IgD-negative memory B cell (primary cell): Measurements from ENCODE around the gene TTC39C. TPM values are rescaled to one million over a fixed set of nuclear protein-coding genes. Genes with fewer than 3 reads are reported as not detected.

ENCODE experiments used
- H3K27ac Mint-ChIP-seq, 3 donors: one replicate each; pipeline ENCODE4 v1.8.0; 2020 to 2022; ENCODE audit warnings: mild to moderate bottlenecking in 3 of 3, mixed read lengths in 3 of 3, moderate library complexity in 1 of 3
- H3K27me3 Mint-ChIP-seq: one replicate; pipeline ENCODE4 v1.8.0; 2021; ENCODE audit warnings: mixed read lengths
- H3K36me3 Mint-ChIP-seq: one replicate; pipeline ENCODE4 v1.8.0; 2020; ENCODE audit warnings: mild to moderate bottlenecking, mixed read lengths
- H3K4me1 Mint-ChIP-seq, 3 donors: one replicate each; pipeline ENCODE4 v1.8.0; 2020 to 2022; ENCODE audit warnings: mixed read lengths in 3 of 3, mild to moderate bottlenecking in 1 of 3
- H3K4me3 Mint-ChIP-seq, 4 donors: one replicate each; pipeline ENCODE4 v1.8.0; 2020 to 2022; ENCODE audit warnings: mild to moderate bottlenecking in 4 of 4, mixed read lengths in 4 of 4, moderate library complexity in 3 of 4
- H3K9me3 Mint-ChIP-seq, 3 donors: one replicate each; pipeline ENCODE4 v1.8.0; 2020 to 2021; ENCODE audit warnings: mixed read lengths in 3 of 3, mild to moderate bottlenecking in 1 of 3
- polyA plus RNA-seq: library from polyadenylated mRNA; unstranded; fragments of 300-500 nt; fragmentation: Illumina TruSeq; gene quantifications from one replicate; pipeline ENCODE4 v1.2.3, GENCODE V29; 2021

Gene TTC39C
- 21.9 TPM for polyA plus RNA-seq

GRCh38 chr18:24014062-24014985 is at the start of gene TTC39C:
TTC39C (plus strand) TSS chr18:24014754; CDS start chr18:24014872, 118 bp downstream.
- Mint-ChIP-seq H3K4me3 (peak within 1 kb of the TSS; percentile 82 to 98 (median 93)), H3K27ac (peak within 1 kb of the TSS; percentile 88 to 97 (median 91)), H3K27me3 (peaks cover 6% of the 10 kb centered on the region), H3K36me3 (no peaks in the 10 kb centered on the region), H3K9me3 (peaks cover 0 to 1% (median 0%) of the 10 kb centered on the region in 3 donors), H3K4me1 (peaks cover 55 to 71% (median 57%) of the 10 kb centered on the region in 3 donors)

- Mint-ChIP-seq H3K4me1 (peaks cover 54 to 68% (median 58%) of the 10 kb centered on the region in 3 donors), H3K4me3 (peak overlapping the region in 3 of 4 donors; percentile 54 to 85 (median 71)), H3K36me3 (peaks cover 5% of the 10 kb centered on the region)
These were observed 47.6 kb upstream of the TTC39C start for GRCh38 chr18:23966909-23967308.

GRCh38 chr18:23967321-23968089 is 47.0 kb upstream of the TTC39C start:
- H3K9me3 Mint-ChIP-seq, result peaks cover 0 to 3% (median 2%) of the 10 kb centered on the region in 3 donors
- peak overlapping the region; percentile 74 to 89 (median 87) for H3K27ac Mint-ChIP-seq
- peaks cover 58 to 72% (median 62%) of the 10 kb centered on the region in 3 donors for H3K4me1 Mint-ChIP-seq
- peaks cover 5% of the 10 kb centered on the region for H3K36me3 Mint-ChIP-seq
- peak overlapping the region; percentile 54 to 85 (median 67) for H3K4me3 Mint-ChIP-seq
- peaks cover 2% of the 10 kb centered on the region for H3K27me3 Mint-ChIP-seq

More at GRCh38 chr18:23966909-23967308, 47.6 kb upstream of the TTC39C start:
- peak overlapping the region; percentile 74 to 89 (median 87) for H3K27ac Mint-ChIP-seq
- H3K9me3 Mint-ChIP-seq, result peaks cover 0 to 3% (median 2%) of the 10 kb centered on the region in 3 donors
- H3K27me3 Mint-ChIP-seq, result peaks cover 2% of the 10 kb centered on the region

GRCh38 chr18:23968638-23969604 is 45.6 kb upstream of the TTC39C start:
- peaks cover 1 to 7% (median 2%) of the 10 kb centered on the region in 3 donors for H3K9me3 Mint-ChIP-seq
- H3K27me3 Mint-ChIP-seq, result peaks cover 2% of the 10 kb centered on the region
- H3K4me3 Mint-ChIP-seq, result peak overlapping the region in 3 of 4 donors; percentile 3 to 54 (median 50)
- H3K36me3 Mint-ChIP-seq, result peaks cover 8% of the 10 kb centered on the region
- peak overlapping the region in 2 of 3 donors; percentile 16 to 67 for H3K27ac Mint-ChIP-seq
- peaks cover 62 to 77% (median 64%) of the 10 kb centered on the region in 3 donors for H3K4me1 Mint-ChIP-seq

- H3K4me3 Mint-ChIP-seq, result peak overlapping the region in 1 of 4 donors; percentile 92
- H3K4me1 Mint-ChIP-seq, result peaks cover 57 to 69% (median 58%) of the 10 kb centered on the region in 3 donors
- peak overlapping the region; percentile 62 to 98 (median 67) for H3K27ac Mint-ChIP-seq
- H3K9me3 Mint-ChIP-seq, result peaks cover 1 to 7% (median 4%) of the 10 kb centered on the region in 3 donors
- H3K36me3 Mint-ChIP-seq, result peaks cover 6% of the 10 kb centered on the region
- H3K27me3 Mint-ChIP-seq, result peaks cover 2% of the 10 kb centered on the region
These were observed 44.9 kb upstream of the TTC39C start for GRCh38 chr18:23969664-23970063.

- peaks cover 49 to 62% (median 50%) of the 10 kb centered on the region in 3 donors for H3K4me1 Mint-ChIP-seq
- peaks cover 6% of the 10 kb centered on the region for H3K36me3 Mint-ChIP-seq
- peaks cover 1 to 7% (median 7%) of the 10 kb centered on the region in 3 donors for H3K9me3 Mint-ChIP-seq
- H3K4me3 Mint-ChIP-seq, result peak overlapping the region; percentile 46 to 92 (median 70)
- peak overlapping the region; percentile 50 to 98 (median 67) for H3K27ac Mint-ChIP-seq
- no peaks in the 10 kb centered on the region for H3K27me3 Mint-ChIP-seq
These were observed 44.1 kb upstream of the TTC39C start for GRCh38 chr18:23970161-23971096.

GRCh38 chr18:23971097-23971440 is 43.5 kb upstream of the TTC39C start:
- Mint-ChIP-seq H3K4me1 (peaks cover 48 to 58% (median 49%) of the 10 kb centered on the region in 3 donors), H3K27me3 (no peaks in the 10 kb centered on the region), H3K4me3 (peak overlapping the region in 2 of 4 donors; percentile 80 to 92), H3K9me3 (peaks cover 1 to 7% (median 7%) of the 10 kb centered on the region in 3 donors), H3K36me3 (peaks cover 6% of the 10 kb centered on the region), H3K27ac (peak overlapping the region; percentile 50 to 98 (median 67))

- Mint-ChIP-seq H3K27ac (peak overlapping the region in 1 of 3 donors; percentile 87), H3K27me3 (no peaks in the 10 kb centered on the region), H3K4me1 (peaks cover 47 to 56% (median 52%) of the 10 kb centered on the region in 3 donors), H3K4me3 (peak overlapping the region in 1 of 4 donors; percentile 43), H3K9me3 (peaks cover 1 to 7% (median 7%) of the 10 kb centered on the region in 3 donors), H3K36me3 (peaks cover 5% of the 10 kb centered on the region)
These were observed 42.8 kb upstream of the TTC39C start for GRCh38 chr18:23971666-23972230.

- Mint-ChIP-seq H3K27ac (peak overlapping the region; percentile 20 to 87 (median 76)), H3K36me3 (peaks cover 3% of the 10 kb centered on the region), H3K27me3 (no peaks in the 10 kb centered on the region), H3K9me3 (peaks cover 5 to 12% (median 12%) of the 10 kb centered on the region in 3 donors), H3K4me1 (peaks cover 40 to 49% (median 49%) of the 10 kb centered on the region in 3 donors), H3K4me3 (peak overlapping the region in 3 of 4 donors; percentile 27 to 62 (median 59))
These were observed 42.1 kb upstream of the TTC39C start for GRCh38 chr18:23972453-23972852.

GRCh38 chr18:23977103-23977502 is 37.5 kb upstream of the TTC39C start:
- Mint-ChIP-seq H3K27ac (no peak overlapping the region), H3K36me3 (peaks cover 5% of the 10 kb centered on the region), H3K27me3 (no peaks in the 10 kb centered on the region), H3K4me1 (peaks cover 22 to 38% (median 25%) of the 10 kb centered on the region in 3 donors), H3K4me3 (no peak overlapping the region), H3K9me3 (peaks cover 5 to 12% (median 10%) of the 10 kb centered on the region in 3 donors)

- H3K36me3 Mint-ChIP-seq, result peaks cover 5% of the 10 kb centered on the region
- H3K4me3 Mint-ChIP-seq, result no peak overlapping the region
- H3K27me3 Mint-ChIP-seq, result no peaks in the 10 kb centered on the region
- H3K27ac Mint-ChIP-seq, result no peak overlapping the region
- H3K4me1 Mint-ChIP-seq, result peaks cover 17 to 32% (median 18%) of the 10 kb centered on the region in 3 donors
- peaks cover 5 to 12% (median 10%) of the 10 kb centered on the region in 3 donors for H3K9me3 Mint-ChIP-seq
These were observed 36.7 kb upstream of the TTC39C start for GRCh38 chr18:23977719-23978483.
